ELF-1 (cell line): ENCODE measurements around the gene PIAS1.
"Not testable (repeated sequence)": the region's sequence is repeated elsewhere in the genome, so short reads cannot be mapped to it uniquely, and the experiment has no call there.

ENCODE experiments used
- DNase-seq: peaks from one replicate; pipeline ENCODE4 v3.0.0-alpha.2; 2016; ENCODE audit warnings: low read depth, low spot score

PIAS1 gene

DNA sequence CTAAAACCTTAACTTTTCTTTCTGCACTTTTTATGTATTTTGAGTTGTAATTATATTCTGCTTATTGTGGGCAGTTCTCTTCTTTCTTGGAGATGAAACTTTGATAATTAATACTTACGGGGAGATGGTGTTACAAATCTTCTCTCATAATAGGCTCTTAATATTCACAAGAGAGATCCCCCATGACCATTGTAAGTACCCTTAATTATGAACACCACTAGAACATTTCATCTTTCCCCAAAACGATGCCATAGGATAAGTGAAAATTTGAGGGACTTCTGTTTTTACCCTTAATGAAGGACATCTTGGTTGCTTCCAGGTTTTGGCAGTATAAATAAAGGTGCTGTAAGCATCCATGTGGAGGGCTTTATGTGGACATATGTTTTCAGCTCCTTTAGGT is 60.7 kb downstream of the PIAS1 start:
- DNase-seq, result no peak

DNA sequence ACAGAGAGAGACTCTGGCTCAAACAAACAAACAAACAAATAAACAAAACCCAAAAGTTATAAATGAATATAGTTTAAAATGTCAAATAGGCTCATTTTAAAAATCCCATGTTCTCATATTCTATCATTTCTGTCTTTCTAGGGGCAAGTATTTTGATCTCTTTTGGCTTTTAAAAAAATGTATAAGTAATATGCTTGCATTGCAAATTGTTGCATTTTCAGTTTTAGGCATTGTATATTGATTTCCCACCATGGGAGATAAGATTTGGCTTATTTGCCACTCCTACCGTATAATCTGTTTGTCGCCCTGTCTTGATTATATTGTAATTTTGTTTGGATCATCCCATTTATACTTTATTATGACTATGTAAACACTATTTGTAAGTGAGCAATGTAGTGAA is 70.6 kb downstream of the PIAS1 start:
- no peak for DNase-seq

DNA sequence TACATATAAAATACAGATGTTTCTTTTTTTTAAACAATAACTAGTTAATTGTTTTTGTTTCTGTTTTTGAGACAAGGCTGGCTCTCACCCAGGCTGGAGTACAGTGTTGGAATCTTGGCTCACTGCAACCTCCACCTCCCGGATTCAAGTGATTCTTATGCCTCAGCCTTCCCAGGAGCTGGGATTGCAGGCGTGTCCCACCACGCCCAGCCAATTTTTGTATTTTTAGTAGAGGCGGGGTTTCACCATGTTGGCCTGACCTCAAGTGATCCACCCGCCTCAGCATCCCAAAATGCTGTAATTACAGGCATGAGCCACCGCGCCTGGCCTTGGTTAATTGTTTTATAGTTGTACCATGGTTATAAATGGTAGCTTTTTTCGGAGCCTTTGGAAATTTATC is 72.3 kb downstream of the PIAS1 start:
- no peak for DNase-seq

DNA sequence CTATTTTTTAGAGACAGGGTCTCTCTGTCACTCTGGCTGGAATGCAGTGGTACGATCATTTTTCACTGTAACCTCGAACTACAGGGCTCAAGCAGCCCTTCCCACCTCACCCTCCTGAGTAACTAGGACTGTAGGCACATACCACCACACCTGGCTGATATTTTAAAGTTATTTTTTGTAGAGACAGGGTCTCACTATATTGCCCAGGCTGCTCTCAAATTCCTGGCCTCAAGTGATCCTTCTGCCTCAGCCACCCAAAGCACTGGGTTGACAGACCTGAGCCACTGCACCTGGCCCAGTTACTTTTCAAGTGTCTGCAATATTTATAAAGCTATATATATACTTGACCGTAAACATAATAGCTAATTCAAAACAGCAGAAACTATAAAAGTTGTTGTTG is 75.0 kb downstream of the PIAS1 start:
- no peak for DNase-seq

DNA sequence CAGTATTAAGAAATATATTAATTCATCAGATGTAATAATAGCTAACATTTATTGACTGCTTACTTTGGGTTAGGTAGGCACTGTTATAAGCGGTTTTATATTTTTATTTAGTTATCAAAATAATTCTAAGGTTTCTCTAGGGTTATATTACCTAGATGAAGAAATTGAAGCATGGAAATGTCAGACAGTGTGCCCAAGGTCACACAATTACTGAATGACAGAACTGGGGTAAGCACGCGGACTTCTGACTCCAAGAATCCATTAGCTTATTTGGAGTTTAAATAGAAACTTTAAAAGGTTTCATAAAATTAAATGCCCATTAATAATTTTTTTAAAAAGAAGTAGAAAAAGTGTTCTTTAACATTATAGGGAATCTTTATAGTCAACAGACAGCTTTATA is 76.7 kb downstream of the PIAS1 start:
- no peak for DNase-seq

DNA sequence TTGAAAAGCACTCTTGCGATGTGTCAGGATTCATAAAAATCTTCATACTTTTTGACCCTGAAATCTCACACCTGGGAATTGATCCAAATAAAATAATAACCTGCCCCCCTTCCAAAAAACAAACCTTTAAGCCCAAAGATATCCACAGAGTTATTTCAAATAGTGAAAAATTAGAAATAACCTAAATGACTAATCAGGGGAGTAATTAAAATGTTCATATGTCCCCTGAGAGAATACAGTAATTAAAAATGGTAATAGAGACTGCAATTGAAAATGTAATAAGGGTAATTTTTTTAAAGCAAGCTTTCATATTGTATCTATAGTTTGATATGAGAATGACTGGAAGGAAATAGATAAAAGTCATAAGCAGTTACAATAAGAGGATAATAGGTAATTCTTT is 83.0 kb downstream of the PIAS1 start:
- no peak for DNase-seq

DNA sequence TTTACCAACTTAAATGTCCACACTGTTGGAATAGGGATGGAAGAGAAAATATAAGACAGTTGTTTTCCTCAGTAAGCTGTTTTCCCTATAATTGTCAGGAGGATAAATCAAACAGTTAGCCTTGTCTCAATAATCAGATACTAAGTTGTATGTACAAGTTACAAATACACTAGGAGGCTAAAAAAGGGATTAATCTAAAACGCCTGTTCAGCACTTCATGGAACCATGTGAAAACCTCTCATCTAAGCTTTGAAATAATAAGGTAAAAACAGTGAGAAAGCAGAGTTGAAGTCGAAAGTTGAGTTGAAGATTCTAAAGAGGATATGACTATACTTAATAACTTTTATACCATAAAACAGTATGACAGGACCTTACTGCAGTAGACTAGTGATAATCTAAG is 89.0 kb downstream of the PIAS1 start:
- DNase-seq, result no peak

DNA sequence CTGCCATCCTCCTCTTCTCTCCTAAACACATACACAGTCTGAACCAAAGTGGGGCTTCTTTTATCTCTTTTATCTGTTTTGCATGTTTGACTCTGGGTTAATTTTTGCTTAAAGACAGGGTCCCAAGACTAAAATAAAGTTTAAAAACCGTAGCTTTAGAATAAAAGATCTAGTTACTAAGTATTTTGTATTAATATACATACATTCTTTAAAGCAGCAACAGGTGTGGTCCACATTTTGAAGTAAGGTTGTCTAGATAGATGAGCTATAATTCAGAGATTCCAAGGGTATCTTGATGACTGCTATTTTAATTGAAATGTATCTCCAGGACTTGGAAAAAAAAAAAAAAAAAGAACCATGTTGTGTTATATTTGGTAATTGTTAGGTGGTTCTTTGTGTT is 89.7 kb downstream of the PIAS1 start:
- no peak for DNase-seq

DNA sequence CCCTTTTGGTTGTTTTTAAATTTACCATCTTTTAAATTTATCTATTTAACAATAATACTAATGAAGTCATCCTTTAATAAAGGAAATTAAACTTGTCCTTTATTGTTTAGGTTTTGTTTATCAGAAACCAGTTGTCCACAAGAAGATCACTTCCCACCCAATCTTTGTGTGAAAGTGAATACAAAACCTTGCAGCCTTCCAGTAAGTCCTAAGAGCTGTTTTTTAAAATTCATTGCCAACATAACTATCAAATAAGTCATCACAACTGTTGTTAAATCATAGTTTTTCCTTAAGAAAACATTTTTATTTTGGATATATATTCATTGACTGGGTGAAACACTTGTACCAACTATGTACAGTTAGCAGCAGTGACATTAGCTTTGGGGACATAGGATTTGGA is 91.6 kb downstream of the PIAS1 start:
- DNase-seq, result no peak

DNA sequence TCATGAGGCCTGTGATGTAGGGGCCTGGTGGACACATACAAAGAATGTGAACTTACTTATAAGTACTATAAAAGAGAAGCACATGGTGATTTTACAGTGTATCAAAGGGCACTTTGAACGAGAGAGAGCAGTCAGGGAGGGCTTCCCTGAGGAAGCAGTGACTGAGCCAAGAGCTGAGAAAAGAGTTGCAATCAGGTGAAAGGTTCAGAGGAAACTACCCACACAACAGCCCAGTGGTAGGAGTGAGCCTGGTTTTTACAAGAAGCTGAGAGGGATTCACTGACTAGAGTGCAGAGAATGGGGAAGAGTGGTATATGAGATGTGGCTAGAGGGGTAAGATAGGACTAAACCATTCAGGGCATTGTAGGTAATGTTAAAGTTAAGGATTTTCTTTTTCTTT is 93.9 kb downstream of the PIAS1 start:
- DNase-seq, result no peak

DNA sequence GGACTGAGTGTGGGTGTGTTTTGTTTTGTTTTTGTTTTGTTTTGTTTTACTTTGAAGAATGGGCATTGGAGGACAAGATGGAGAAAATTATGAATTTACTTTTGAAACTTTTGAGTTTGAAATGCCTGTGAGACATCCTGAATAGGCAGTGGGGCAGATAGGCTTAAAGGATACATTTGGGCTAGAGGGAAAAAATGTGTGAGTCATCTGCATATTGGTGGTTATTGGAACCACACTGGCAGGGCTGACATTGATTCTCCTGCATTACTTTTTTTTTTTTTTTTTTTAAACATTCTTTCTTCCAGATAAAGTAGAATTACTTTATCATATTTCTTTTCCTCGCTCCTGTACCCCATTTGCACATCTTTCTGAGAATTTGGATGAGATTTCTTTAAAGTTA is 94.9 kb downstream of the PIAS1 start:
- DNase-seq, result no peak

DNA sequence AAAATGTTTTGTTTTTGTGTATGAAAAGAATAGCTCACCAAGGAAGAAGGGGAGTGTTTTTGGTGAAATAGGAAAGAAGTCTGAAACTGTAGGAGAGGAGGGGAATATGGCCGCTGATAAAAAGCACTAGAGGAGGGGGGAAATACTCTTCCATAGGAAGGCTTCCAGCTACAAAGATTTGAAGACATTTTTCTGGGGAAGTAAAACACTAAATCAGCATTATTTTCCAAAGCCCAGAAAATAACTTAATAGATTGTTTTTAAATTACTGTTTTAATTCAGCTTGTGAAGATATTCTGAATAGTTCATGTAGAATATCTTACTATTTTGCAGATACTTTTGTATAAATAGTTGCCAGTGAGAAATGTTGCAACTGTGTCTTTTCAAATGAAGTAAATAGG is 96.1 kb downstream of the PIAS1 start:
- DNase-seq, result no peak

DNA sequence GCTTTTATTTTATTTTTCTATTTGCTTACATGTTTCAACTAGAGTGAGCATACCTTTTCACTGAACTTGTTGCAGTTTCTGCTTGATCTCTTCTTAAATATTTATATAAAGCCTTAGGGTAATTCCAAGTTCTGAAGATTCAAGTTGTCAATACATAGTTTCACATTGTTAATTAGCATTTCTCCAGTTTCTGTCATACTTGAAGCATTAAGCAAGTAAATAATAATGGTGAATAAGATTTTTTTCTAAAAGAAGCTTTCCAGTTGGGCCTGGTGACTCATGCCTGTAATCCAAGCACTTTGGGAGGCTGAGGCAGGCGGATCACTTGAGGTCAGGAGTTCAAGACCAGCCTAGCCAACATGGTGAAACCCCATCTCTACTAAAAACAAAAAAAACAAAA is 97.2 kb downstream of the PIAS1 start:
- DNase-seq, result no peak

DNA sequence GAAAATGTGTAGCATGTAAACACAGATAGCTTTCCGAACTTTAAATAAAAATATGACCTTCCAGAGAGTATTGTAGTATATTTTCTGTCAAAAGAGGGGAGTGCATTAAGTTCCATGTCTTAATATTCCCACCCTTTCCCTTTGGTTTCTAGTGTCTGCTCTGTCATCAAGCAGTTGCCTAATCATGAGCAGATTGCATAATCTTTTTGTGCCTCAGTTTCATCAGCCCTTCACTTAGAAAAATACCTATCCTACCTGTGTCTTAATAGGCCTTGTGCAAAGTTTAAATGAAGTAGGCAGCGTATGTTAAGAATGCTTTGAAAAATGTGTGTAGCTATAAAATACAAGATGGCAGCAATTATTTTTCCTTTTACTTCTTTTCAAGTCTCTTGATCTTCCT is 98.2 kb downstream of the PIAS1 start:
- no peak for DNase-seq

DNA sequence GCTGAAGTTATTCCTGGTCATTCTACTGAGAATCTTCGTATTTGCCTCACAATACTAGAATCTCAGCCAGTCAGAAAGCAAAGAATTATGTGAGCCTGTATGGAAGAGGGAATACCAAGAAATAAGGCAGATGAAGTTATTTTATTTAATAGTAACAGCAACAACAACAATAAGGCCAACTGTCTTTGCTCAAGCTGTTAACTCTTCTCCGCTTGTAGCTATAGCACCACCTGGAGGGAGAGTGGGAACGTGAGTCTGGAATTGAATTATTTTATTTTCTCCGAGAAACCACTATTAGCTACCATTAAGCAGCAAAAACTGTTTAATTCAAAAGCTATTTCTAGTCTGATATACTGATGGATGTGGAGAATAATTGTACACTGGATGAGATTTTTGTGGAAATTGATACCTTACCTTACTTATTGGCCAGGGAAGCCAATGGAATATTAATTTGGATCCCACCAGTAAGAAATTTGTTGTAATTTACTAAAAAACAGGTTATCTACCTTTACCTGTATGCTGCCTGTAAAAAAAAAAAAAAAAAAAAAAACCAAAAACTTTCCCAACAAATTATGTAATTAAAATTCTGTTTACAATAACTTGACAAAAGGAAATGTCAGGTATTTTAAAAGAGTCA is 100.9 kb downstream of the PIAS1 start:
- DNase-seq, result peak; percentile 25

DNA sequence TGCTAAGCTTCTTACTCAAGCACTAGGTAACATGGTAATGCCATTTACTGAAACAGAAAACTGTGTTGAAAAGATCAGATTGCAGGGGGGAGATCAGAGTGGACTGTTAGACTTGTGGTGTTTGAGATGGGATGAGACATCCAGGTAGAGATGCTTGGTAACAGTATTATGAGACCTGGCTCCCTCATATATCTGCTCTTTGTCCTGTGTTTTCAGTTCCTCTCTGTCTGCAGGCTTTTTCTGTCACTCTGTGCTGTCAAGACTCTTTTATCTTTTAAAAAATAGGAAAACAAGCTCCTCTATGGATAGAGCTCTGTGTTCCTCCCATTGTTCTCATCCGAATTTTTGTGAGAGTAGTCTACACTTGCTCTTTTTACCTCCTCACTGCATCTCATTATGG is 103.0 kb downstream of the PIAS1 start:
- DNase-seq, result no peak

DNA sequence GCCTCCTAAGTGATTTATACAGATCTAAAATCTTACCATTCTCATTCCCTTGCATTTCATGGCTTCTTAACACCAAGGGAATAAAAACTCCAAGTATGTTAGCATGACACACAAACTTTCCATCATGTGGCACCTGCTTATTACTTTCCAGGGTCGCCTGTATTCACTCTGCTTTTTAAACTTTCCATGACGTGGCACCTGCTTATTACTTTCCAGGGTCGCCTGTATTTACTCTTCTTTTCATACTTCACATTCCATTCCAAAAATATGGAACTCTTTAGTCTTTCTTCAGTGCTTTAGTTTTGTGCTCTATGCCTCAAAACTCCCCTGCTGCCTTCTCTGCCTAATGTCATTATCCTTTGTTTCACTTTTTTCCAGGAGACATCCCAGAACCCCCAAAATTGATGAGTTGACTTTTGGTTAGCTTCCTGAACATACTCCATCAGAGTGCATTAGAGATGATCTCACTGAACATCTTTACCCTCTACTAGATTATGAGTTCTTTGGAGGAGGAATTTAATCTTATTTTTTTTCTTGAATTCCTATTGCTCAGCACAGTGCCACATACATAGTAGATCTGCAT is 104.0 kb downstream of the PIAS1 start:
- no peak for DNase-seq

DNA sequence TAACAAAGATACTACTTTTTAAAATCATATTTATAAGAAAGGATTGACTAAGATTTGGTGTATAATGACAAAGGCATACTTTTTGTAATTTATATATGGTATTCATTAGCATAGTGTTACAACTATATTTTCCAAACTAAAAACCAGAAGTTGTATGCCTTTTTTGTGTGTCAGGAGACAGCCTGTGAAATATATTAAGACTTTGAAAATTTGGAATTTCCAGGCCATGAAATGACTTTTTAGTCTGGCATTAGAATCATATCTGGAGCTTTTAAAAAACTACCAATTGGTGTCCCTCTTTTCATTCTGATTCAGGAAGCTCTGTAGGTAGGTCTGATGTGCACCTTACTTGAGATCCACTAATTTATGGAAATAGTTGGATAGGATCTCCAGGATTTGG is 109.1 kb downstream of the PIAS1 start:
- no peak for DNase-seq

DNA sequence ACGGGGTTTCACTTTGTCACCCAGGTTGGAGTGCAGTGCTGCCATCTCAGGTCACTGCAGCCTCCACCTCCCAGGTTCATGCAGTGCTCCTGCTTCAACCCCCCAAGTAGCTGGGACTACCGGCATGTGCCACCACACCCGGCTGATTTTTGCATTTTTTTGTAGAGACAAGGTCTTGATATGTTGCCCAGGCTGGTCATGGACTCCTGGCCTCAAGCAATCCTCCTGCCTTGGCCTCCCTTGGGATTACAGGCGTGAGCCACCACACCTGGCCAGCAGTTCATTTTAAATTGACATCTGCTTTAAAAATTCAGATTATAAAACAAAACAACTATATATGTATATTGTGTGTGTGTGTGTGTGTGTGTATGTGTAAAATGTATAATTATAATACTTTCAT is 112.7 kb downstream of the PIAS1 start:
- no peak for DNase-seq

DNA sequence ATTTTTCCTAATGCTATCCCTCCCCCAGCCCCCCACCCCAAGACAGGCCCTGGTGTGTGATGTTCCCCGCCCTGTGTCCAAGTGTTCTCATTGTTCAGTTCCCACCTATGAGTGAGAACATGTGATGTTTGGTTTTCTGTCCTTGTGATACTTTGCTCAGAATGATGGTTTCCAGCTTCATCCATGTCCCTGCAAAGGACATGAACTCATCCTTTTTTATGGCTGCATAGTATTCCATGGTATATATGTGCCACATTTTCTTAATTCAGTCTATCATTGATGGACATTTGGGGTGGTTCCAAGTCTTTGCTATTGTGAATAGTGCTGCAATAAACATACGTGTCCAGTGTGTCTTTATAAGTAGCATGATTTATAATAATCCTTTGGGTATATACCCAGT is 117.9 kb downstream of the PIAS1 start:
- DNase-seq, result not testable (repeated sequence)

DNA sequence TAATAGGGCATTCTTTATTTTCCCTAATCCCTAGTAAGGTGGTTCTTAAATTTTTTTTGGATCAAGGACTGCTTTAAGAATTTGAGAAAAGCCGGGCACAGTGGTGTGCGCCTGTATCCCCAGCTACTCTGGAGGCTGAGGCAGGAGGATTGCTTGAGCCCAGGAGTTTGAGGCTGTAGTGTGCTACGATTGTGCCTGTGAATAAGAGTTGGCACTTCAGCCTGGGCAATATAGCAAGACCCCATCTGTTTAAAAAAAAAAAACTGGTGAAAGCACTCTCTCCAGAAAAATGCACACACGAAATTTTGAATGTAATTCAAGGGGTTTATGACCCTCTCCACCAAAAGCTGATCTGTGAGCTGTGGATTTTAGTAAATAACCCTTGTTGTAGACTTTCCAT is 119.0 kb downstream of the PIAS1 start:
- DNase-seq, result no peak

DNA sequence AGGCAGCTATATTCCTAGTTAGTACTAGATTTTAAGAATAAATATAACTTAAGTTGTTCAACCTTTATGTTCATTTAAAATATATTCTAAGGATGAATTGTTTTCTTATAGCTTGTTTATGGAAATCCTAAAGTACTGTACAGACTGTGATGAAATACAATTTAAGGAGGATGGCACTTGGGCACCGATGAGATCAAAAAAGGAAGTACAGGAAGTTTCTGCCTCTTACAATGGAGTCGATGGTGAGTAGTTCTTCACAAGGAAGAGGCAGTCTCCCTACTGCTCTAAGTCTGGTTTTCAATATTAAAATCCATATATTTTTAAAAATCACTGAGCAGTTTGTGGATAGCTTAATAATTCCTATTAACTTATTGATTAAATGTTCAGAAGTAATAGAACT is 121.4 kb downstream of the PIAS1 start:
- no peak for DNase-seq

DNA sequence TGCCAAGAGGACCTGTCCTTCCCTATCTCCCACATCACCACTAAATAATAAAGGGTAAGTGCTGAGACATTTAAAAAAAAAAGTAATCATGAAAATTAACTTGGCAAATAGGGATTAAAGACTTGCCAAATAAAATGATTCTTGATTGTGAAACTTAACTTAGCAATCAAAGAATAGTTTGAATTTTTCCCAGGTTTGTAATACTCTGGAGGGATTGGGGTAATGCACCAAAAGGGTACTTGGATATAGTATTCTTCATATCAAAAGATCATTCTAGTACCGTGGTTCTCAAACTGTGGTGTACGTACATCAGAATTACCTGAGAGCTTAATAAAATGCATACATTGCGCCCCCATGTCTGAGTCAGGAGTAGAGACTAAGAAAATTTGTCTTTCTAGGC is 122.5 kb downstream of the PIAS1 start:
- no peak for DNase-seq

DNA sequence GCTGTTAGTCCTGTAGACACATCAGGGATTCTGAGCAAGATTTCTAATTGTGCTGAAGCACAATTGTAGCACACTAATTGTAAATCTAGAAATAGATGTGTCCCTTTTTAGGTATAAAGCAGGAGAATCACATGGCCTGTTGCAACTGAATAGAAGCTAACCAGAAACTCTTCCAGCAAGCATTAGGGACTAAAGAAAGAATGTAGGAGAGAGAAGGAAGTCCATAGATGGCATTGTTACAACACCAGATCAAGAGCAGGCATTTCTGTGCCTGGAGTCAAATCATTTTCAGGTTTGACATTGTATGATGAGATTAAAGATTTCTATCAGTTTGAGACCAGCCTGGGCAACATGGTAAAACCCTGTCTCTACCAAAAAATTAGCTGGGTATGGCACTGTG is 123.6 kb downstream of the PIAS1 start:
- DNase-seq, result no peak
